Peyer's patch (tissue), 4 donors: ENCODE measurements around the gene RBM39.

ENCODE experiments used
- POLR2A ChIP-seq, 2 donors: fragments of 450-650 bp; IDR thresholded peaks; one replicate each; pipeline ENCODE4 v1.5.1; 2017; ENCODE audit warnings: antibody characterized with exemption in 2 of 2, mild to moderate bottlenecking in 2 of 2, moderate library complexity in 2 of 2
- TF ChIP-seq, protein P1 (sequence below), 6 experiments: fragments of 450-650 bp in 4 of 6; fragments of 200-600 bp in 2 of 6; sonication (generic) in 1 of 6; IDR thresholded peaks; one replicate each; pipeline ENCODE4 v1.5.1; 2017 to 2019; ENCODE audit warnings: antibody characterized with exemption in 6 of 6, mild to moderate bottlenecking in 3 of 6, moderate library complexity in 1 of 6

DNA sequence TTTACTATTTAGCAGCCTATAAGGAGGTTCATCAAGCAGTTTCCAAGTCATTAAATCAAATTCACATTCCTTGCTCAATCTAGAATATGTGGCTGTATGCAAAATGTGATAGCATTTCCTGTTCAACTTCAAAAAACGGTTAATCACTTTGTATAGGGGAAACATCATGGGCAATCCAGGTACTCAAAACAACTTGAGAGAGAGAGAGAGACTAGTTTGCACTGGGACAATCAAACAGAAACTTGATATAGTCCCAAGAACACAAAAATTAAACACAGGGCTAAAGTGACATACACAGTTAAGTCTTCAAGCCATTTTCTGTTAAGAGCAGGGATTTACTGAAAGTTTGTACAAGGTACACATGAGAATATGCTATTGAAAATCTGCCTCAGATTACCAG, 84.8 kb downstream of the RBM39 start:
- no peak for TF ChIP-seq POLR2A (IDR thresholded peaks at IDR 0.05)
- TF ChIP-seq, protein P1, sequence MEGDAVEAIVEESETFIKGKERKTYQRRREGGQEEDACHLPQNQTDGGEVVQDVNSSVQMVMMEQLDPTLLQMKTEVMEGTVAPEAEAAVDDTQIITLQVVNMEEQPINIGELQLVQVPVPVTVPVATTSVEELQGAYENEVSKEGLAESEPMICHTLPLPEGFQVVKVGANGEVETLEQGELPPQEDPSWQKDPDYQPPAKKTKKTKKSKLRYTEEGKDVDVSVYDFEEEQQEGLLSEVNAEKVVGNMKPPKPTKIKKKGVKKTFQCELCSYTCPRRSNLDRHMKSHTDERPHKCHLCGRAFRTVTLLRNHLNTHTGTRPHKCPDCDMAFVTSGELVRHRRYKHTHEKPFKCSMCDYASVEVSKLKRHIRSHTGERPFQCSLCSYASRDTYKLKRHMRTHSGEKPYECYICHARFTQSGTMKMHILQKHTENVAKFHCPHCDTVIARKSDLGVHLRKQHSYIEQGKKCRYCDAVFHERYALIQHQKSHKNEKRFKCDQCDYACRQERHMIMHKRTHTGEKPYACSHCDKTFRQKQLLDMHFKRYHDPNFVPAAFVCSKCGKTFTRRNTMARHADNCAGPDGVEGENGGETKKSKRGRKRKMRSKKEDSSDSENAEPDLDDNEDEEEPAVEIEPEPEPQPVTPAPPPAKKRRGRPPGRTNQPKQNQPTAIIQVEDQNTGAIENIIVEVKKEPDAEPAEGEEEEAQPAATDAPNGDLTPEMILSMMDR (IDR thresholded peaks at IDR 0.05) = no peak
